HPDE6-E6E7 (cell line): ENCODE results near the gene PPM1F.

Experiments used
- DNase-seq: peaks from one replicate; pipeline ENCODE4 v3.0.0; 2011; ENCODE audit warnings: missing footprints; ENCODE audit errors: extremely low spot score

The PPM1F gene

DNA sequence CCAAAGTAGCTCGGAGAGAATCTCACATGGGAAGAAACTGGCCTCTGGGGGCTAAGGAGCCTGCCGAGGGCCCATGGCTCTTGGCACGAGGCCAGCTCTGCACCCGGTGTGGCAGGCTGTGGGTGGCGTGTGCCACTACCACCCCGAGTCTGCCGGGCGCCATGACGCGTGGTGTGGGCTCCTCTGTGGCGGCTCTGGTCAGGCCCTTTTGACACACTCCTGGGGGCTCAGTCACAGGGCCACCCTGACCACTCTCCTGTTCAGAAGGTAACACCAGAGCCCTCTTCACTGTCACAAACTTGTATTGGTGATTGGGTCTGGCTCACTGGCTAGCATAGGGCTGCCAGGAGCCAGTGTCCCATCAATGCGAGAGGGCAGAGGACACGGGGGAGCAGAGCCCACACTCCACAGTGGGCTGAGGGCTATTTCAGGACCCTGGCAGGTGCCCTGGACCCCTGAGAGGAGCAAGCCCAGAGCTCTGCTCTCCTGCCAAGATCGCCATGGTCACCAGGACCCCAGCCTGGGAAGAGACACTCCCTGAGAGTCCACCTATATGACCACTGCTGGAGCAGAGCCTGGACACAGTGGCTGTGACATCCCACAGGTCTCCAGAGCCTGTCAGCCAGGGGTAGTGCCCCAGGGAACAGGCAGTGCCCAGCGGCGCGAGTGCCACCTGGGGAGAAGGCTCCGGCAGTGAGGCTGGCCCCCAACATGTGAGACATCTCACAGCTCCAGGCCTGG lies 8.6 kb upstream of the PPM1F start:
- no peak for DNase-seq

DNA sequence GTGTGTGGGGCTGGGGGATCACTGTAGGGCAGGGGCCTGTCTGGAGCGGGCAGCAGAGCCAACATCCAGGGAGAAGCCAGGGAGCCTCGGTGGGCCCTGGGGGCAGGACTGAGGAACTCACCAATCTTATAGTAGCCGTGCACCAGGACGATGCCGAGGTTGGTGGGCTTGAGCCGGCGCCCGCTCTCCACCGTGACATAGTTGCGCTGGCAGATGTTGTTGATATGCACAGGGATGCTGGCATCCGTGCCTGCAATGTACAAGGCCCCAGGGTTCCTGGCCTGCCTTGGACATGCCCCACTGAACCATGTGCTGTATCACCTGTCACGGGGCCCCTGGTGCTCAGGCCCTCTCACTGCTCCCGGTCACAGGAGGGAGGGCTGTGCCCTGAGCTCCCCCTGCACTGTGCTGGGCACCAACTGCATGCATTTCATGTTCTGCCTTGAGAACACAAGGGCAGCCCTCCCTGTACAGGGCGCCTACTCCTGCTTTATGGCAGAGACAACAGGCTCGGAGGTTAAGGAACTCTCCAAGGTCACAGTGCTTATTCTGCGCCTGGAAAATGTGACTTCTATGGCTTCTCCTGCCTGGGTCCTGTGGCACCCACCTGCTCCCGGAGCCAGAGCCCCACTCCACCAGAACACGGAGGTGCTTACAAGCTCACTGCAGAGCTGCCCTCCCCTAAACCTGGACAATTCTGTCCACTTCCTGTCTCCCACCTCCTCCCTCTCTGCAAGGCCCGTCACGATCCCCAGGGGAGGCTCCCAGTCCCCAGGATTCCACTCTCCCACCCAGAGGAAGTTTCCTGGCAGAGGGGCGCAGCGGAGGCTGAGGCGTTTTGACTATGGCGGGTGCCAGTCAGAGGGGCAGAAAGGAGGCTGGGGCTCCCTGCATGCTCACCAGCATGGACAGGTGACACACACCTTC lies 7.8 kb upstream of the PPM1F start:
- DNase-seq = no peak

DNA sequence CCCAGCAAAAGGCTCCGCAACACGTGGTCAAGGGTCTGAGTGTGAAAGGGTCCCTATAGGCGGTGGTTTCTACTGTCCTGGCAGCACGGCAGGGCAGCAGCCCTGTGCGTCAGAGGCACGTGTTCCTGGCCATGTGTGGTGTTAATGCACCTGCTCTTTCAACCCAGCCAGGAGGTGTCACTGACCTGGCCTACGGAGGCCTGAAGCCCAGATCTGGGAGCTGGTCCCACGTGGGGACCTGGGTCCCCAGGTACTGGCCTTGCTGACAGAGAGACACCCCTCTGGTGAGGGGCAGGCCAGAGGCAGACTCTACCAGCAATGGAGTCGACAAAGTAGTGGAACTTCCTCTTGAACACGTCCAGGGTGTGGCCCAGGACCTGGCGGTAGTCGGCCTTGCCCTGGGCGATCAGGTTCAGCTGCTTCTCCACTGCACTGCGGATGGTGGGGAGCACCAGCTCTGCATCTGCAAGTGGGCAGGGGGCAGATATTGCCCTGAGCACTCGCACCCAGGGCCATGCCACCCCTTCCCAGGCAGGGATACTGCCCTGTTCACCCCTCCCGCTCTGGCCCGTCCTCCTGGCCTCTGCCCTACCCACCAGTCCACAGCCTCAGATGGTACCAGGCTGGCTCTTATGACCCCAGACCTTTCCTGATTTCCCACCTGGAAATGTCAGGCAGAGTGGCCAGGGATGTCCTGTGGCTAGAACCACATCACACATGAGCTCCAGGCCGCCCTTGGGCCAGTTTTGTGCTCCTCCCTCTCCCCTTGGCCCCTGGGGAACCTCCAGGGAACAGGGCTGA lies 6.8 kb upstream of the PPM1F start:
- no peak for DNase-seq

DNA sequence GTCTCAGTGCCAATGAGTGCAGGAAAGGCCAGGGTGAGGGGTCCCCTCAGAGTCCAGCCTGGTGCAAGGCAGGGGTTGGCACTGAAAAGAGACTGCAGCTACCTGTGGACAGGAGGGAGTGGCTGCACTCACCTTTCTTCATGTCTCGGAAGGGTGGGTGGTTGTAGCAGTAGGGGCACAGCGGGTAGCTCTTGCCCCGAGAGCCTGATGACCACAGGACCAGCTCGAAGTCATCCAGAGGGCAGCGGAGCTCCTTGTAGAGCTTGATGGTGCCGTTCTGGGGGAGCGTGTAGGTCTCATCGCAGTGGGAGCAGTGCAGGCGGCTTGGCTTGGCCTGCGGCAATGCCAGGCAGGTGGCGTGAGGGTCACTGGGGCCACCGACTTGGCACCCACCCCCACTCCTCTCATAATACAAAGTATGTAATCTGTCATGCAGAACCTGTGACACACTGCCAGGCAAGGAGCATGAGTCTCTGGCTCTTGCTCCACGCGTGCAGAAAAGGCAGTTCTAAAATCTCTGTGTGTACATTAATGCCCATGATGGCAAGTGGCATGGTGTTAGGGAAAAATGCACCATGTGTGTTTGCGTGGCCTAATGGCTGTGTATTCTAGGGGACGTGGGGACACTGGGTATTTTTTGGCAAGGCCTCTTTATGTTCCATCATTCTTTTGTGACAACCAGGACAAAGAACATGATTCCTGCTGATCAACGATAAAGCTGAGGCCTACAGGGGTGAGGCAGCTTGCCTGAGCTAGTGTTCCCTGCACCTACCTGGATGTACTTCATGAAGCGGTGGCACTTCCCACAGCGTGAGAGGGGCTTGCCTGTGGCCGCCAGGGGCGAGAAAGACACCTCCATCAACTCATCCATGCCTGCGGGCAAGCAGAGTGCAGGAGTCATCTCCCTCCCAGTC lies 6.0 kb upstream of the PPM1F start:
- DNase-seq = no peak

DNA sequence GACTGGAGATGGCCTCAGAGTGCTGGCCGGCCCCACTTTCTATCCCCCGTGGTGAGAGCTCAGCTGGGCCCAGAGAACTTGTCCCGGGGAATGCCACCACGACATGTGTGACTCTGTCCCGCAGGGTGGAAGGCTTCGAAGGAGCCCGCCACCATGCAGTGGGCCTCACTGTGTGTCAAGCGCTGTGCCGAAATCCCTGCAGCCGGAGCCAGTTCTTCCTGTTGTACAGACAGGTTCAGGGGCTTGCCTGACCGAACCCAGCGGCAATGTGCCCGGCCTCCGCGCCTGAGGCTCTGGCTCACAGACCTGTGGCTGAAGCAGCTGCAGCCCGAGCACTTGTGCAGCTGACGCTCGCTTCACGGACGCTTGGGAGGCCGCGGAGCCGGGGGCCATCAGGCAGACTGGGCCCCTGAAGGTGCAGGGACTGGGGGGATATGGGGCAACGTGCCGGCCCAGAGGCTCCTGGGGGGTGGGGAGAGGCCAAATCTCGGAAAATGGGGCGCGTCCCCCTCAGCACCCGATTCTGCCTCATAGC lies 650 bp downstream of the PPM1F start:
- DNase-seq = no peak

DNA sequence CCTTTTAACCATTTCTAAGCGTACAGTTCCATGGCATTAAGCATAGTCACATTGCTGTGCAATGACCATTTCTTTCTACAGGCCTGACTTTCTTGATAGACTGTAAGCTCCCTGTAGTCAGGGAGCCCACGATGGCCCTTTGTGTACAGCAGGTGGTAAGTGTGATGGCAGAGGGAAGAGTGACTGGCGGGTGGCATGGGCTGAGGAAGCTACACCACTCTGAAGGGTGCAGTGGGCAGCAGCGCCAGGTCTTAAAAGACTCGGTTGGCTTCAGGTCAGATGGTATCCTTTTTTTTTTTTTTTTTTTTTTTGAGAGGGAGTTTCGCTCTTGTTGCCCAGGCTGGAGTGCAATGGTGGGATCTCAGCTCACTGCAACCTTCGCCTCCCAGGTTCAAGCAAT lies 1.6 kb downstream of the PPM1F start:
- DNase-seq = no peak

DNA sequence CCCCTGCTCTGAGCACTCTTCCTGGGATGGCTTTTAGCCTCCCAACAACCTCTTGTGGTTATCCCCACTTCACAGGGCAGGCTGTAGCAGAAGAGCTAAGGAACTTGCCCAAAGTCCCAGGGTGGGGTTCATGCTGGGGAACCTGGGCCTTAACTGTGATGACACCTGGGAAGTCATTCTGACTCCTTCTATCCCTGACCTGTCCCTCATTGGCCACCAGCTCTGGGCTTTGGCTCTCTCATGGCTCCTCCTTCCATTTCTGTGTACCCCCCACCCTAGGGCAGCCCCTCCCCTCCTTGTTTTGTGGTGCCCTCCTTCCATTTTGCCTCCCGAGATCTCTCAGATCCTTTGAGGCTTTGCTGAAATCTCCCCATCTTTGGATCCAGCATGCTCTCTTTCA lies 2.7 kb downstream of the PPM1F start:
- no peak for DNase-seq

DNA sequence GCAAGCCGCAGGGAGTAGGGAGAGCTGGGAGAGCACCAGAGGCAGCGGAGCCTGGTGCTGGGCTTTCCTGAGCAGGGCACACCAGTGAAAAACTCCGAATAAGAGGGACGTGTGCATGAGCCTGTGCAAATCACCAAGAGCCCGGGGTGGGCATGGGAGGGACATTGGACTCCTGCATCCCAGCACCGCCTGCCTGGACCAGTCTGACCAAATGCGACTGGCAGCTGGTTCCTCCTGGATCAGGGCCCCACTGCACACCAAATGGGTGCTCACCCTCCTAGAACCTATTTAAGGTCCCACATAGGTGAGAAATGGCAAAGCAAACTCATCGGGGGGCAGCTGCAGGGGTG lies 3.1 kb downstream of the PPM1F start:
- no peak for DNase-seq

DNA sequence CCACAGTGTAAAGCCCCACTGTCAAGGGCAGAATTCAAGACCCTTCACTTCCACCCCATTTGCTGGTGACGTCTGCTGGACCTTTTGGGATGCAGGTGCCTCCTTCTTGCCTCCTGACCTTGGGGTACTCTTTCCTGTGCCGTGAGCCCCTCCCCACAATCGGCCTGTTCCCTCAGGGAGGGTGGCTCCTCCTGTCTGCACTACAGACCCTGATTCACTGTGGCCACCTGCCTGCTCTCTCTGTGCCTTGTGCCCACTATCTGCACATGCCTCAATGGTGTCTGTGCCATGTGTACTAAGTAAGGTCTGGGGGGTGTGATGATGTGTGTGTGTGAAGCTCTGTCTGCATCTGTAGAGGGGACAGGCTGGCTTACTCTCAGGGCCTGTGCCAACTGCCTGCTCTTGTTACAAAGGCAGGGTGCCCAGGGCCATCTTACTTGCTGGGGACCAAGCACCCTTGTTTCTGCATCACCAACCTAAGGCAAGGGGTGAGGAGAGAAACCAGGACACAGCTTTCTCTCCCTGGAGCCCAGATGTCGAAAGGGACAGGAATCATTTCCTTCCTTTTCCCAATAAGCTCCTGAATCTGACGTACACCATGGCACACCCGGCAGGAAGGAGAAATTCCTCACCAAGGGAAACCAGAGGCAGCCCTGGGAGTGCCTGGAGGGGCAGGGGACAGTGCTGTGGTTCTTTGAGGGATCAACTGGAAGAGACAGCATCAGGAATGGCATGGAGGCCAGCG lies 3.7 kb downstream of the PPM1F start:
- no peak for DNase-seq

DNA sequence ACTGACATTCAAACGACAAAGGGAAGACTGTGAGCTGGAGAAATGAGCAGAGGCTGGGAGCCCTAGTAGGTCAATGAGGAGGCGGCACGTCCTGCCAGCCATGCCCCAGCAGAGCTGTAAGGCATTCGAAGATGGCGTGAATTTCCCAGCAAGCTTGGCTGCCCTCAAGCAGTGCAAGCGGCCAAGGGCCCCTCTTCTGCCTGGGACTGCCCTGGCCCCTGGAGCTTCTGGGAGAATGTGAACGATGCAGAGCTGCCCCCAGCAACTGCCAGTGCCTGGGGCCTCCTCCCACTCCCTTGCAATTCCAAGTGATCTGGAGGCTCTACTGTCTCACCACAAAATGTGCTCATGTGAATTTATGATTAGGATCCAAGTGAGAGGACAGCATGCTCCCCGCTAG lies 4.3 kb downstream of the PPM1F start:
- no peak for DNase-seq

DNA sequence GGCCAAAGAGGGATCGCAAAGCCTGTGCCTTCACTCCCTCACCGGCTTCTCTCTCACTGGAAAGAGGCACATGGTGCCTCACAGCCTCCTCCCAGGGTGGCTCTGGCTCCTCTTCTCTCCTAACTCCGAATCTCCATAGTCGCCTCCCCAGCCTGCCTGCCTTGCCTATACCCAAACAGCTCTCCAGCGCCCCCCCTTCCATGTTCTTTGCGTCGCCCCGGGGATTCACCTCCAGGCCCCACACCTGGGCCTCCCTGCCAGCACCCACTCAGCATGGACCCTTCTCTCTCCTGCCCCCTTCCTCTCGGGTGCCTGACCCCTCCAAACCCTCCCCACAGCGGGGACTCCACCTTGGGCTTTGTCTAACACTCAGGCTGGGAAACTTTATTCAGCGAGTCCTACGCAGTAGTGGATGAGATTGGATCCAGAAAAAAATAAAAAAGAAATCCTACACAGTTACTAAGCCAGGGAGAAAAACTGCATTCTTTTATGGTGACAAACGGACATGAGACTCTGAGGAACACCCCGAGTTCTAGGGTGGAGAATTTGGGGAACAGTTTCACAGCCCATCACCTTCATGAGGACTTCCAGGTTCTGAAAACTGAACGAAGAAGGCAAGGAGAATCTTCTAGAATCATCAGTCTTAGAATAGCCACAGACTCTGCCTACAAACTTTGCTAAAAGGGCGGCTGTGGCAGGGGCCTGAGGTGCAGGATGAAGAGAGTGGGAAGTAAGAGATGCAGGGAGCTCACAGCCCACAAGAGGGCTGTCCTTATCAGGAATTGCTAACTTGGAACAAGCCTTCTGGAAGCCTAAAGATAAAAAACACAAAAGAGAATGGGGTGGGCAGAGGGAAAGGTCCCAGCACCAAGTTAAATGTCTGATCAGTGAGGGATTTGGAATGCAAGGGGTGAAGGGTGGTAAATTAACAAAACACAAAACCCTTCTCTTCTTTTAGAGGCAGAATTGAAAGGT lies 5.3 kb downstream of the PPM1F start:
- DNase-seq = no peak

DNA sequence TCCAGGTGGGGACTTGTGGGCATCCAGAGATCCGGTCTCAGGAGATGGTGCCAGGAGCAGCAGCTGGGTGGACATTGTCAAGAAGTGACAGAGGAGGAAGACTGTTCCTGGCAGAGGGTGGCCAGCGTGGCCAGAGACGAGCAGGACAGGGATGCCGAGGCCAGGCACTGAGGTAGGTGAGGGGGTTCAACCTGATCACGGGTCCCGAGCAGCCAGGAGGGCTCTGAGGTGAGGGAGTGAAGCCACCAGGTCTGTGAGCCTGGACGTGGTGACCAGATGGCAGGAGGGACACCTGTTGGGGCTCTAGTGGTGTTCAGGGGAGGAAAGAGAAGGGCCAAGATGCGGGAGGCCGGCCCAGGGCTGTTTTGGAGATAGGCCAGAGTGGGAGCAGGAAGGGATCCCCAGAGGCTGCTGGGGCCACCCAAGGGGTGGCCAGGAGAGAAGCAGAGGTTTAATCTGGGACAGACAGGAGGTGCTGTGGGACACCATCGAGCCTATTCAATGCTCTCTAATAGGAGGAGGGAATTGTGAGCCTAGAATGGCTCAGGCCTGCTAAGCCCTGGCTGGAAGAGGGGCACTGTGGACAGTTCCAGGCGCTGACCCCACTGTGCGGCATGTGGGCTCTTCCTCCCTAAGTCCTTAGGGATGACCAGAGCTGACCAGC lies 6.3 kb downstream of the PPM1F start:
- DNase-seq = no peak

DNA sequence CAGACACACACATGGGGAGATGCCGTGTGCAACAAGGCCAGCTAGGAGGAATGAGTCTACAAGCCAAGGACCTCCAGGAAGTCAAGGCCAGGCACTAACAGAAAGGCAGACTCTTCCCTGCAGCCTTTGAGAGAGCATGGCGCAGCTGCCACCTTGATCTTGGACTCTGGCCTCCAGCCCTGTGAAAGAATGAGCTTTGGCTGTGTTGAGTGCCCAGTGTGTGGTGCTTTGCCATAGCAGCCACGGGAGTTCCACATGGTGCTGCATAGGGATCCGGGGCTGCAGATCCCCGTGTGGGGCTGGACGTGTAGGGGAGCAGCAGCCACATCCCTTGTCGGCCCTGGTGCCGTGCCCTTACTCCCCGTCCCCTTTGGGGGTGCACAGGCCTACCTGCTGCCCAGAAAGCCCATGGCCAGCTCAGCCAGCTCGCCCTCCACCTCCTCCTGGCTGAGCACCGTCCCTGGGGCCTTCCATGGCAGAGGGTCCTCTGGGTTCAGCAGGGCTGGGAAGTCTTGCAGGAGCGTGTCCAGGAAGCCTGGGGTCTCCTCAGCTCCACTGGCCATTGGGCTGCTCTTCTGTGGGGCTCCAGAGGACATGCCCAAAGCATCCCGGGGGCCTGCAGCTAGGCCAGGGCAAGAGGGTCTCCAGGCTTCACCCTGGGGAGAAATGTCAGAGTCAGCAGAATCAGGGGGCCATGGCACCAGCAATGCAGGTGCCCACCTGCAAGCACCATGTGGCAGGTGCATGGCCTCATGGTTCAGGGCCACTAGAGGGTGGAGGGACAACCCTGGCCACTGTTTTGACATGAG lies 7.0 kb downstream of the PPM1F start:
- DNase-seq = no peak

DNA sequence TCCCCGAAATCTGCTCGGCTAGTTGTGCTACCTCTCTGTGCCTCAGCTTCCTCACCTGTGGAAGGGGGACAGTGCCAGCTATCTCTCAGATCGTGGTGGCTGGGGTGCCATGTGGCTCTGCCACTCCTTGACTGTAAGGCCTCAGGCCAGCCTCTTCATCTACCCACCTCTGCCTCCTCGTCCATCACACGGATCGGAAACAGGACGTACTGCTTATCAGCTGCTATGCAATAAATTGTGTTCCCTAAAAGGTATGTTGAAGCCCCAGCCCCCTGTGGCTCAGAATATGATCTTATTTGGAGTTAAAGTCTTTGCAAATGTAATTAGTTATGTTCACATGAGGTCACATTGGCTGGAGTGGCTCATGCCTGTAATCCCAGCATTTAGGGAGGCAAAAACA lies 7.8 kb downstream of the PPM1F start:
- no peak for DNase-seq

DNA sequence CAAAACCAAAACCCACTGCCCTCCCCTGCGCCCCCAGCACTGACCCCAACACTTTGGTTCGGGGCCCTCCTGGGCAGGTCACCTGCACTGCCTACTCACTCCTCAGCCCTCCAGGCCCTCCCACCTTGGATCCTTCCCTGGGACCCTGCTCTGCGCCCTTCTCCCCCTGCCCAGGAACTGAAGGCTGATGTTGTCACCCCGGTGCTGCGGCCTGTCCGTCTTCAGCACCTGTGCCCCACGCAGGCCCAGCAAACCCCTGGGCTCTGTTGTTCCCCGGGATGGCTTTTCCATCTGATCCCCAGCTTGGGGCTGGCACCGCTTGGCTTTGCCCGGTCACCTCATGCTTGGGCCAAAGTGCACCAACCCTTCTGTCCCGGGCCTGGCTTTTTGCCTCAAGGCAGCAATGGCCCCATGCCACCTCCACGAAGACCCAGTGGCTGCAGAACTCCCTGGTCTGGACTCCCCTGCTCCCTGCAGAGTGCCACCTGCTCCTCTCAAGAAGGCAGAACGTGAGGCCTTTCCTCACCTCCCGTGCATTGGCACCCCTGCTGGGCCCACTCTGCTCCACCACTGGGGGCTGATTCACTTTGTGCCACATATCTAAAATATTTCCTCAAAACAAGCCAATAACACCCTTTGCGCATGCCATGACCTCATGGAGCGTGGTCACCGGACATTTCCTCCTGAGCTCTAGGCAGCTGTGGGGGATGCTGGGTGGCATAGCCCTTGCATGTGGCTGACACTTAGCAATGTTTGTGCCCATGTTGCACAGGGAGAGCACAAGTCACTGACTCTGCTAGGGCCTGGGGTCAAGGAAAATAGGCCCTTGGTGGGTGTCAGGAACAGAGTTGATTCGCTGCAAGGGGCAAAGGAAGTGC lies 8.8 kb downstream of the PPM1F start:
- no peak for DNase-seq

DNA sequence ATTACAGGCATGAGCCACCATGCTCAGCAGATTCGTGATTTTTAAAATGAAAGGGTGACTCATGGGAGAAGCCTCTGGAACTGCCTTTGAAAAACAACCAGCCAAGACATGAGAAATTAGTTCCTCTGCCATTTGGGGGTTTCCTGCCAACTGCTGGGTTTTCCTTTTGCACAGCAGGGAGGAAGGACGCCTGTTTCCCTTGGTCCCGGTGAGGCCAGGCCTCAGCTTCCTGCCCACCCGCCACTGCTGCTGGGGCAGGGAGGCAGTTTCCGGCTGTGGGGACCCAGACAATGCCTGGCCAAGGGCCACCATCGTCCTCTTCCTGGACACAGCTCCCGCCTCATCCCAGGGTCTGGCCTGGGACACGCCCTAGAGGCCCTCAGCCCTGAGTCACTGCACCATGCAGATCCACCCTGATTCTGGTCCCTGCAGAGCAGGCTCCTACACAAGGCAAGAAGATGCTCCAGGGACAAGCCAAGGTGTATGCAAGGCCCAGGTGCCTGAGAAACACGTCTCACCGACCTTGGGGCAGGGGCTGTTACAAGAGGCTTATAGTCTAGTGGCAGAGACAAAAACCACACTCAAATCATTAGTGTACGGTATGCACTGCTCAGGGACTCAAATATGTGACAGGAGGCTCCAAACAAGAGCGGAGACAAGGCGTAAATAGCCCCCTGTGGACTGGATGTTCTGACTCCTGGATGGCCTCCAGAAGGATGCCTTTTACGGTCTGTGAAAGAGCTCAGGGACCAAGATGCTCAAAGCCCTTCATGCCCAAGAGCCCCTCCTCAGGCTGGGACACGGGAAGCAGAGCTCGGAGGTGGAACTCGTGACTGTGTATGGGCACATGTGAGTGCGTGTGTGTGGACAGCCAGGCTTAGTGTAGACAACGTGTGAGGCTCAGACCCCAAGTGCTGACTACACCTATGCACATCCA lies 10.0 kb downstream of the PPM1F start:
- peak; percentile 72 for DNase-seq
